GM18508 (cell line): ENCODE measurements around the gene RHBDL1.

Experiments used
- ATAC-seq: cut with Tn5 transposase; IDR thresholded peaks from one replicate; pipeline ENCODE4 v1.9.1; 2021; ENCODE audit warnings: moderate number of reproducible peaks; ENCODE audit not compliant: insufficient read depth, unreplicated experiment

RHBDL1 gene

DNA sequence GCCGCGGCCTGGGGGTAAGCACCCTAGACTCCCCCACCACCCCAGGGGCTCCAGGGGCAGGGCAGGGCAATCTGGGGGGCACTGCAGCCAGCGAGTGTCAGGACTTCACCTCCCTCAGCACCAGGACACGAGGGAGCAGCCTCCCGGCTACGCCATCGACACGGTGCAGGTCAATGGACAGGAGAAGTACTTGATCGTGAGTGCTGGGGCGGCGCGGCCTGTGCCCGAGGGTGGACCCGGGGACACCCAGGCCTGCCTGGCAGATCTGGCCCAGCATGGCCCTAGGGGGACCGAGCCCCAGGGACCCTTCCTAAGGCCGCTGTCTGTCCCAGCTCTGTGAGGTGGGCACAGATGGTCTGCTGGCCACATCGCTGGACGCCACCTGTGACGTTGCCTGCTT lies 3.1 kb upstream of the RHBDL1 start:
- no peak for ATAC-seq

DNA sequence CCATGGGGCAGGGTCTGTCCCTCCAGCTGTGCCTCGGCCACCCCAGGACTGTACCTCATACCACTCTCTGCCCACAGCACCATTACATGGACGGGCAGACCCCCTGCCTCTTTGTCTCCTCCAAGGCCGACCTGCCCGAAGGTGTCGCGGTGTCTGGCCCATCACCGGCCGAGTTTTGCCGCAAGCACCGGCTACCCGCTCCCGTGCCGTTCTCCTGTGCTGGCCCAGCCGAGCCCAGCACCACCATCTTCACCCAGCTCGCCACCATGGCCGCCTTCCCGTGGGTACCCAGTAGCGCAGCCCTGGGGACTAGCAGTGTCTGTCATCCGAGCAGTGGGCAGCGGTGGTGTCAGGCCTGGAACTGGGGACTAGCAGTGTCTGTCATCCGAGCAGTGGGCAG lies 2.6 kb upstream of the RHBDL1 start:
- no peak for ATAC-seq

DNA sequence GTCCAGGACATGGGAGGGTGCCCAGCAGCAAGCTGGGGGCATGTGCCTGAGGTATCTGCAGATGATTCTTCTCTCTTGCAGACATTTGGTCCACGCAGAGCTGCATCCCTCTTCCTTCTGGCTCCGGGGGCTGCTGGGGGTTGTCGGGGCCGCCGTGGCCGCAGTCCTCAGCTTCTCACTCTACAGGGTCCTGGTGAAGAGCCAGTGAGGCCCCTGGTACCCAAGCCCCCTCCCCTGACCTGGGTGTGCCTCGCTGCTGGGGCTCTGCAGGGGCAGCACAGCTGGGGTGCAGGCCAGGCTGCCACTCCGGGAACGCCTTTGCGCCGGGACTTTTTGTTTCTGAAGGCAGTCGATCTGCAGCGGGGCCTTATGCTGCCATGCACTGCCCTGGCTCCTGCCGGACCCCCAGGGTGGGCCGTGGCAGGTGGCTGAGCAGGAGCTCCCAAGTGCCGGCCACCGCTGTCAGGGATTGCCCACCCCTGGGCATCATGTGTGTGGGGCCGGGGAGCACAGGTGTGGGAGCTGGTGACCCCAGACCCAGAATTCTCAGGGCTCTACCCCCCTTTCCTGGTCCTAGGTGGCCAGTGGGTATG lies 2.0 kb upstream of the RHBDL1 start:
- no peak for ATAC-seq

DNA sequence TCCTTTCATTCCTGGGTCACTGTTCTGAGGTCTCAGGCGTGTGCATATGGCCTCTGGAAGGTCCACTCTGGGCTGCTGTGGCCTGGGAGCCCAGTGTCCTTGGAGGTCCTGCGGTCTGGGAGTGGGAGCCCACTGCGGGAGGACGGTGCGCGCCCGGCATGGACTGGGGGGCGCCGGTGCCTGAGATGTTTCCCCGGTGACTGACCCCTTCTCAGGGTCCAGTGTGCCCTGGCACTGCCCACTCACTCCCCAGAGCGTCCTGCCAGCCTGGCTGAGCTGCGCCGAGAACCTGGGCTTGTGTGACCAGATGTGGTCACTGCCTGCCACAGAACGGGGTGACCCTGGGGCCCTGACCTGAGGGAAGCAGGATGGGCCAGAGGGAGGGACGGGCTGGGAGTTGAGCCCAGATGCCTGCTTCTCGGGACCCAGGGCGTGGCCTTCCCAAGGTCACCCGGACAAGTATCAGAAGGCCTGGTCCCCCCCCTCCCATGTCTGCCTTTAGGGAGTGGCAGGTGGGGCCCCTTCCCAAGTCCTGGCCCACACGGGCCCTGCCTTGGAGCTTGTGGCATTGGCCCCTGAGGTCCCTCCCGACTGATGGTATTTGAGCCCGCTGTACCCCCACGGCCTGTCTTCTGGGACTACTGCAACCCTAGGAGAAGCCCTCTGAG lies 1.1 kb upstream of the RHBDL1 start:
- ATAC-seq: no peak

DNA sequence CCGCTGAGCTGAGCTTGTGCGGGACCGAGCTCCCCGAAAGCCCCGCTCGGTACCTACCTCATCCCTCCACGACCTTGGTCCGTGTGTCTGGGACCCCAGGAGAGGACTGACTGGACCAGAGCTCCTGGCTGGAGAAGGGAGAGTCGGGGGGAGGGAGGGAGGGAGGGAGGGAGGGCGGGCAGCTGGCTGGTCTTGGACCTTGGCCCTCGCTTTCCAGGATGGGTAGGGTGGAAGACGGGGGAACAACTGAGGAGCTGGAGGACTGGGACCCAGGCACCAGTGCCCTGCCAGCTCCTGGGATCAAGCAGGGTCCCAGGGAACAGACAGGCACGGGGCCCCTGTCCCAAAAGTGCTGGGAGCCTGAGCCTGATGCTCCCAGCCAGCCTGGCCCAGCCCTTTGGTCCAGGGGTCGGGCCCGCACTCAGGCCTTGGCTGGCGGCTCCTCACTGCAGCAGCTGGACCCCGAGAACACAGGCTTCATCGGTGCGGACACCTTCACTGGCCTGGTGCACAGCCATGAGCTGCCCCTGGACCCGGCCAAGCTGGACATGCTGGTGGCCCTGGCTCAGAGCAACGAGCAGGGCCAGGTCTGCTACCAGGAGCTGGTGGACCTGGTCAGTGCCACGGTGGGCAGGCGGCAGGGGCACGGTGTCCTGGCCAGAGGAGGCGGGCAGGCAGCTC lies 553 bp downstream of the RHBDL1 start:
- no peak for ATAC-seq

DNA sequence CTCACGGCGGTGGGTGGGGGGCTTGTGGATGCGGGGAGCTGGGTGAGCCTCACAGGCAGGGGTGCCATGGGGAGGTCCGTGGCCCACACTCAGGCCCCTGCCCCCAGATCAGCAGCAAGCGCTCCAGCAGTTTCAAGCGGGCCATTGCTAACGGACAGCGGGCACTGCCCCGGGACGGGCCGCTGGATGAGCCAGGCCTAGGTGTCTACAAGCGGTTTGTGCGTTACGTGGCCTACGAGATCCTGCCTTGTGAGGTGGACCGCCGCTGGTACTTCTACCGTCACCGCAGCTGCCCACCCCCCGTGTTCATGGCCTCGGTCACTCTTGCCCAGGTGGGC lies 1.1 kb downstream of the RHBDL1 start:
- no peak for ATAC-seq

DNA sequence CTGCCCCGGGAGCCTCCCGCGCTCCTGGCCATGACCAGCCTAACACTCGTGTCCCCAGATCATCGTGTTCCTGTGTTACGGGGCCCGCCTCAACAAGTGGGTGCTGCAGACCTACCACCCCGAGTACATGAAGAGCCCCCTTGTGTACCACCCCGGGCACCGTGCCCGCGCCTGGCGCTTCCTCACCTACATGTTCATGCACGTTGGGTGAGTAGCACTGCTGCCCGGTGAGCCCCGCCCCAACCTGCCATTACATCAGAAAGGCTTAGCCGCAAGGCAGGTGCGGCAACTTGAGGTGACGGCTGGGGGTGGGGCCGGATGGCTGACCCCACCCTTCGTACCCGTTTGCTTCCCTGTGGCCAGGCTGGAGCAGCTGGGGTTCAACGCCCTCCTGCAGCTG lies 1.4 kb downstream of the RHBDL1 start:
- ATAC-seq: no peak

DNA sequence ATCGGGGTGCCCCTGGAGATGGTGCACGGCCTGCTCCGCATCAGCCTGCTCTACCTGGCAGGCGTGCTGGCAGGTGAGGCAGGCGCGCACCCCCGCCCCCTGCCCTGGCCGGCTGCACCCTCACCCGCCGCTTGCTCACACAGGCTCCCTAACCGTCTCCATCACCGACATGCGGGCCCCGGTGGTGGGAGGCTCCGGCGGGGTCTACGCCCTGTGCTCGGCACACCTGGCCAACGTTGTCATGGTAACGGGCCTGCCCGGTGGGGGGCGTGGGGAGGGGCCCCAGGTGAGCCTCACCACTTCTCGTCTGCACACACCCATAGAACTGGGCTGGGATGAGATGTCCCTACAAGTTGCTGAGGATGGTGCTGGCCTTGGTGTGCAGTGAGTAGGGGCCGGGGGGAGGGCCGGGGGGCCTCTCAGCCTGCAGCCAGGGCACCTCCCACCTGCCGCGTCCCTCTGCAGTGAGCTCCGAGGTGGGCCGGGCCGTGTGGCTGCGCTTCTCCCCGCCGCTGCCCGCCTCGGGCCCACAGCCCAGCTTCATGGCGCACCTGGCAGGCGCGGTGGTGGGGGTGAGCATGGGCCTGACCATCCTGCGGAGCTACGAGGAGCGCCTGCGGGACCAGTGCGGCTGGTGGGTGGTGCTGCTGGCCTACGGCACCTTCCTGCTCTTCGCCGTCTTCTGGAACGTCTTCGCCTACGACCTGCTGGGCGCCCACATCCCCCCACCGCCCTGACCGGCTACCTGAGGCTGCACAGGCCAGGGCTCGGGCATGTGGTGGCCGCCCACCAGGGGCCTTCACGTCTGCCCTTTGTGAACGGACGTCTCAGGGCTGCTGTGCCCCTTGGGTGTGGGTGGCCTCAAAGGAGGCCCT lies 2.1 kb downstream of the RHBDL1 start:
- ATAC-seq: no peak

DNA sequence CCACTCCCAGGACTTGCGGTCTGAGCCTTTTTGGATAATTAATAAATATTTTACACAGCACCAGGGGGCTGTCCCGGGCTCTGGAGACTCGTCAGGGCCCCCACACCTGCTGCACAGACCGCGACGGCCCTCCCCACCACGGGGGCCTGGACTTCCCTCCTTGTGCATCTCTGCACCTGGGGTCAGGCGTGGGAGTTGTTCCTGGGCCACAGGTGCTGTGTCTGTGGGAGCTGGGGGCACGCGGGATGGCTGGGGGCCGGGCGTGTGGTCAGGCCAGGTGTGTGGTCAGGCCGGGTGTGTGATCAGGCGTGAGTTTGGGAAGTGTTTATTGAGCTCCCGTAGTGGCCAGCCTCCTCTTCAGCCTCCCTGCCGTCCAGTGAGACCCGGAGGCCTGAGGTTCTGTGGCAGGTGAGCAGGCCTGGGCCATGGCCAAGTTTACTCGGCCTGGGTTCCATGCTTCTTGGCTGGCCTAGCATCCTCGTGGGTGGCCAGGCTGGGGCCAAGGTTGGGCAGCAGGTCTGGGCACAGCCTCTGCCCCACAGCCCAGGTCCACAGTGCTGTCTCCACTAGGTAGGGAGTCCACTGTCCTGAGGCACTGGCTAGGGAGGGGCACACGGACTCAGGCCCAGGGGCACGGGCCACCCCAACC lies 2.9 kb downstream of the RHBDL1 start:
- no peak for ATAC-seq

DNA sequence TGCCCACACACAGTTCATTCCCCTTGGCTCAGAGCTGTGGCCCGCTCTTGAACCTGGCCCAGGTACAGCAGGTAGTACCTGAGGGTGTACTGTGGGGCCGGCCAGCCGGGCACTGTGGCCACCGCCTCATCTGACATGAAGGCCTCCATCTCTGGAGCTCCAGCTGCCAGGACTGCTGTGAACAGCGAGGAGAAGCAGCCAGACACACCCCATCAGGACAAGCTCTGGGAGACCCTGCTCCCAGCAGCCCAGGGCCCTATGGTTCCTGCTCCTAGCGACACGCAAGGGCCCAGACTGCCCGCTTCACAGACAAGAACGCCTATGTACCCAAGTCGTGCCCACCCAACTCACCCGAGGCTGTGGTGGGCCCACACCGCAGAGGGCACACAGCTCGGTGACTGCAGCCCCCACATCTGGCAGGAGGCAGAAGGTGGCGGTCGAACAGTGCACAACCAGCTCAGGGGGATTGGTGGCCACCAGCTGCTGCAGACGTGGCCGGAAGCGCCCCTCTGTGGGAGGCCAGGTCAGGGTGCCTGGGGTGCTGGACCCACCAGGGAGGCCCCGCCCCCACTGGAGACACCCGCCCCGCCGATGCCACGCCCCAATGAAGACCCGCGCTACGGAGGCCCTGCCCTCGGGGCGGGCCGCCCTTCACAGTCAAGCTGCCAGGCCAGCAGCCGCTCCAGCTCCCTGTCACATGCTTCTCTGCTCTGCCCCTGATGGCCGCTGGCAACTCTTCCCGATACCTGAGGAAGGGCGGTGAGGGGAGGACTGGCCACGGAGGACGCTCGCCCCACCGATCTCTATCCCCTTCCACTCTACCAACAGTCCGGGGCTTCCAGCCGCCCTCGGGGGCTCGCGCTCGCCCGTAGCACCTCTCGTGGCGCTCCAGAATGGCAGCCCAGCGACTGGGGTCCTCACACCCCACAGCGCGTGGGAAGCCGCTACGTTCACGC lies 3.7 kb downstream of the RHBDL1 start:
- ATAC-seq: no peak

DNA sequence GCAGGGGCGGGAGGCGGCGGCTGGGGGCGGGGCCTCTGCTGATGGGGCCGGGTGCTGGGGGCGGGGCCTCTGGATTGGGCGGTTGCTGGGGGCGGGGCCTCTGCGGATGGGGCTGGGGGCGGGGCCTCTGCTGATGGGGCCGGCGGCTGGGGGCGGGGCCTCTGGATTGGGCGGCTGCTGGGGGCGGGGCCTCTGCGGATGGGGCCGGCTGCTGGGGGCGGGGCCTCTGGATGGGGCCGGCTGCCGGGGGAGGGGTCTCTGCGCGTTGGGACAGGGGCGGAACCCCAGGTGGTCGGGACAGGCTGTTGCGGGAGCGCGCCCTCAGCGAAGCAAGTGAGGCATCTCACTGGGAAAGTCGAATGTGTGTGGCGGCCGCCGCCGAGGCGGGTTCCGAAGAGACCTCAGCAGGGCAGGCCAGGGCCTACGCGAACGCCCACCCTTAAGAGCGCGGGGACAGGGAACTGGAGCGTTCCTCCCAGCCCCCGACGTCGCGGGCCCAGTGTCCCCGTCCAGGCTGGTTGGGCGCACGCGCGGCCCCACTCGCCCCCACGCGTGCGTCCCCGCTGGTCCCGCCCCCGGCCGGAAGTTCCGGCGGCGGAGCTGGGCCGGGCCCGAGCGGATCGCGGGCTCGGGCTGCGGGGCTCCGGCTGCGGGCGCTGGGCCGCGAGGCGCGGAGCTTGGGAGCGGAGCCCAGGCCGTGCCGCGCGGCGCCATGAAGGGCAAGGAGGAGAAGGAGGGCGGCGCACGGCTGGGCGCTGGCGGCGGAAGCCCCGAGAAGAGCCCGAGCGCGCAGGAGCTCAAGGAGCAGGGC lies 4.5 kb downstream of the RHBDL1 start, which contains the start of gene STUB1:
STUB1 (plus strand) TSS at position 597 of the 811 bp plus-strand sequence; CDS start at position 713, 116 bp downstream.
- no peak for ATAC-seq

DNA sequence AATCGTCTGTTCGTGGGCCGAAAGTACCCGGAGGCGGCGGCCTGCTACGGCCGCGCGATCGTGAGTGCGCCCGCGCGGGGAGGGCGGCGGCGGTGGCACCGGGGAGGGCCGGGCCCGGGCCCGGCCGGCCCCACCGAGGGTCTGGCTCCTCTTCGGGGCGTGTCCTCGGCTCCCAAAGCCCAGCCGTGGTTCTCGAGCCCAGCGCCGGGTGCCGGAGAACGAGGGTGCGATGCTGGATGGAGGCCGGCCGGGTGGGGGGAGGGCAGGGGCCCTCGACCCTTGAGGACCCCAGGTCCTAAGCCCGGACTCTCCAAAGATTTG lies 5.1 kb downstream of the RHBDL1 start:
- no peak for ATAC-seq

DNA sequence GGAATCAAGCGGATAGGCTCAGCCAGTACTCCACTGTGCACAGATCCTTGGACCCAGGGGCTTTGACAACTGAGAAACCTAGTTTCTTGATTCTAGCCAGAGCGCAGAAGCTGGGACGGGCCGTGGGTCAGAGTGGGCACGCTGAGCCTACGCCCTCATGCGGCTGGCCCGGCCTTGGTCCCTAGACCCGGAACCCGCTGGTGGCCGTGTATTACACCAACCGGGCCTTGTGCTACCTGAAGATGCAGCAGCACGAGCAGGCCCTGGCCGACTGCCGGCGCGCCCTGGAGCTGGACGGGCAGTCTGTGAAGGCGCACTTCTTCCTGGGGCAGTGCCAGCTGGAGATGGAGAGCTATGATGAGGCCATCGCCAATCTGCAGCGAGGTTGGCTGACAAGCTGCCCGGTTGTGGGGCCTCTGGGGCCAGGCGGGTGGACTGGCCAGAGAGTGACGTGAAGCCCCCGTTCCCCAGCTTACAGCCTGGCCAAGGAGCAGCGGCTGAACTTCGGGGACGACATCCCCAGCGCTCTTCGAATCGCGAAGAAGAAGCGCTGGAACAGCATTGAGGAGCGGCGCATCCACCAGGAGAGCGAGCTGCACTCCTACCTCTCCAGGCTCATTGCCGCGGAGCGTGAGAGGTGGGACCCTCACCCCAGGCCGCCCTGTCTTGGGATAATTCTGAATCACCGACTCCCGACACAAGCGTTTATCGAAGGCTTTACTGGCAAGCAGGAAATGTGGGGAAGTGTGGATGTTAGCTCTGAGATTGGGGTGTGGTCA lies 5.7 kb downstream of the RHBDL1 start:
- ATAC-seq: no peak

DNA sequence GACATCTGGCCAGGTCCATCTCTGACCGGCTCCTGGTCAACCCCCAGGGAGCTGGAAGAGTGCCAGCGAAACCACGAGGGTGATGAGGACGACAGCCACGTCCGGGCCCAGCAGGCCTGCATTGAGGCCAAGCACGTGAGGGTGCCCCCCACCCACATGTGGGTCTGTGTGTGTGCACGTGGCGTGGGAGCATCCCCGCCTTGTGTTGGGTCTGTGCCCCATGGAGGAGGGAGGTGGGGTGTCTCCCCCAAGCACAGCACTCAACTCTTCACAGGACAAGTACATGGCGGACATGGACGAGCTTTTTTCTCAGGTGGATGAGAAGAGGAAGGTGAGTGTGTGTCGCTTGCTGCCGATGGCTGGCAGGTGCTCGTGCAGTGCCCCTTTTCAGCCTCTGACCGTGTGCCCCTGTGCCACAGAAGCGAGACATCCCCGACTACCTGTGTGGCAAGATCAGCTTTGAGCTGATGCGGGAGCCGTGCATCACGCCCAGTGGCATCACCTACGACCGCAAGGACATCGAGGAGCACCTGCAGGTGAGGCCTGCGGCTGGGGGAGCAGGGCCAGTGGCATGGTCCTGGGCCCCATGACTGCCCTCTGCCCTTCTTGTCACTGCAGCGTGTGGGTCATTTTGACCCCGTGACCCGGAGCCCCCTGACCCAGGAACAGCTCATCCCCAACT lies 6.4 kb downstream of the RHBDL1 start:
- ATAC-seq: no peak

DNA sequence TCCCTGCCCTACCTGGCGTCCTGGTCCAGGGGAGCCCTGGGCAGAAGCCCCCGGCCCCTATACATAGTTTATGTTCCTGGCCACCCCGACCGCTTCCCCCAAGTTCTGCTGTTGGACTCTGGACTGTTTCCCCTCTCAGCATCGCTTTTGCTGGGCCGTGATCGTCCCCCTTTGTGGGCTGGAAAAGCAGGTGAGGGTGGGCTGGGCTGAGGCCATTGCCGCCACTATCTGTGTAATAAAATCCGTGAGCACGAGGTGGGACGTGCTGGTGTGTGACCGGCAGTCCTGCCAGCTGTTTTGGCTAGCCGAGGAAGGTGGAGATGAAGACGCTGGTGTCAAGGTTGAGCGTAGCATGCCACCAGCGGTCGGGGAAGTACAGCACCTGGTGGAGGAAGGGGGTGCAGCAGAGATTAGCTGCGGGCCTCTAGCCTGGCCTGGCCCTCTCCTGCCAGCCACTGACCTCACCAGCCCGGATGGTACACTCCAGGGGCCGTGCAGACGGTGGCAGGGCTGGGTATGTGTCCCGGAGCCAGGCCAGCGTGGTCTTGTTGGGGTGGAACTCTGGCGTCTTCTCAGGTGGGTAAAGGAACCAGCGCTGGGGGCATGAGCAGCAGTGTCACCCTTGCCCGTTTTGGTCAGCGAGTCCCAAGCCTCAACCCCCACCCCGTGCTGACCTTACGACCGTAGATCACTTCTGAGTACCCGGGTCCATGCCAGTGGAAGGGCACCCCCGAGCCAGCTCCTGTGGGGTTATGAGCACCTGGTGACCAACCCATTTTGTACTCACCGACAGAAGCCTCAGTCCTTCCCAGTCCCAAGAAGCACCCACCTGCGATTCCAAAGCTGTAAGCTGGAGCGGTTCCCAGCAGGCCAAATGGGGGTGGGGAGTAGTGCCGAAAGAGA lies 7.3 kb downstream of the RHBDL1 start:
- ATAC-seq: no peak

DNA sequence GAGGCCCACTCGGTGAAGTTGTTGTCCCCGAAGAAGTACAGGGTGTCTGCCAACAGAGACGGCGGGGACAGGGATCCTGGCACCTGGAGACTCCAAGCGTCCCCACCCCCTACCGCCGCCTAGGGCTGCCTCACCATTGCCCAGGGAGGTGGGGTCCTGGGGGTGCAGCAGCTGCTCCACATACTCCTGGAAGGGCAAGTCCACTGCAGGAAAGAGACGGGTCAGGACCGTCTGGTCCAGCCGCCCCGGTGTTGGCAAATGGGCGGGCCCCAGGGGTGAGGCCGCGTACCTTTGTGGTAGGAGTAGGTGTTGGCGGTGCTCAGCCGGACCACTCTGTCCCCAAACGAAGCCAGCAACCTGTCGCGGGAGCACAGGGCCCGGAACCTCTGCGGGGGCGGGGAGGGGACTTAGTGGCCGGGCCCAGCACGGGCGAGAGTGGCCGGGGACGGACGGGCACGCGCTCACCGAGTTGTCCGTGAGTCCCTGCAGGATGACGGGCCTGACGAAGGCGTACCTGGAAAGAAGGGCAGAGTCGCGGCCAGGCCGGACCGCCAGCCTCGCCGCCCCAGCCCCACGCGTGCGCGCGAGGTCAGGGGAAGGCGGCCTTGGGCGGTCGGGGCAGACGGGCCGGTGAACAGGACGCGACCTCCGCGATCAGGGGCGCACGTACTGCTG lies 8.1 kb downstream of the RHBDL1 start:
- no peak for ATAC-seq
